Activated CD4-positive, alpha-beta T cell treated with anti-CD3 and anti-CD28 coated beads for 1 hour (primary cell): ENCODE results near the gene KIAA1755.
"Not testable (repeated sequence)": the region's sequence is repeated elsewhere in the genome, so short reads cannot be mapped to it uniquely, and the experiment has no call there.

Experiments used
- DNase-seq: peaks from one replicate; pipeline ENCODE4 v3.0.0-alpha.2; 2020

The KIAA1755 gene

GRCh38 chr20:38286586-38287531, 26.3 kb upstream of the KIAA1755 start:
- DNase-seq, result no peak

- no peak for DNase-seq
Observed at GRCh38 chr20:38284893-38285444, 24.4 kb upstream of the KIAA1755 start.

GRCh38 chr20:38284066-38284650, 23.6 kb upstream of the KIAA1755 start:
- DNase-seq, result not testable (repeated sequence)

- no peak for DNase-seq
Observed at GRCh38 chr20:38283236-38283635, 22.7 kb upstream of the KIAA1755 start.

GRCh38 chr20:38281176-38281915, 20.8 kb upstream of the KIAA1755 start:
- not testable (repeated sequence) for DNase-seq

- DNase-seq, result no peak
Observed at GRCh38 chr20:38278763-38279162, 18.2 kb upstream of the KIAA1755 start.

GRCh38 chr20:38278131-38278530, 17.6 kb upstream of the KIAA1755 start:
- DNase-seq, result no peak

- no peak for DNase-seq
Observed at GRCh38 chr20:38277691-38278090, 17.2 kb upstream of the KIAA1755 start.

- DNase-seq, result no peak
Observed at GRCh38 chr20:38277285-38277684, 16.8 kb upstream of the KIAA1755 start.

GRCh38 chr20:38275815-38276550, 15.4 kb upstream of the KIAA1755 start:
- no peak for DNase-seq

GRCh38 chr20:38272961-38273360, 12.4 kb upstream of the KIAA1755 start:
- no peak for DNase-seq

GRCh38 chr20:38272398-38272797, 11.9 kb upstream of the KIAA1755 start:
- DNase-seq, result no peak

- DNase-seq, result no peak
Observed at GRCh38 chr20:38271608-38272120, 11.1 kb upstream of the KIAA1755 start.

GRCh38 chr20:38270869-38271605, 10.5 kb upstream of the KIAA1755 start:
- DNase-seq, result no peak

GRCh38 chr20:38269715-38270114, 9.2 kb upstream of the KIAA1755 start:
- DNase-seq, result no peak

- DNase-seq, result no peak
Observed at GRCh38 chr20:38269040-38269439, 8.5 kb upstream of the KIAA1755 start.

- DNase-seq, result no peak
Observed at GRCh38 chr20:38267901-38268514, 7.5 kb upstream of the KIAA1755 start.

- no peak for DNase-seq
Observed at GRCh38 chr20:38267296-38267695, 6.8 kb upstream of the KIAA1755 start.

- no peak for DNase-seq
Observed at GRCh38 chr20:38266426-38266825, 5.9 kb upstream of the KIAA1755 start.

GRCh38 chr20:38262931-38263330, 2.4 kb upstream of the KIAA1755 start:
- DNase-seq, result no peak

GRCh38 chr20:38261054-38261390, 487 bp upstream of the KIAA1755 start:
- no peak for DNase-seq
